ENCODE data around the gene GTPBP8.
"Not testable (repeated sequence)": the region's sequence is repeated elsewhere in the genome, so short reads cannot be mapped to it uniquely, and the experiment has no call there.

The GTPBP8 gene

DNA sequence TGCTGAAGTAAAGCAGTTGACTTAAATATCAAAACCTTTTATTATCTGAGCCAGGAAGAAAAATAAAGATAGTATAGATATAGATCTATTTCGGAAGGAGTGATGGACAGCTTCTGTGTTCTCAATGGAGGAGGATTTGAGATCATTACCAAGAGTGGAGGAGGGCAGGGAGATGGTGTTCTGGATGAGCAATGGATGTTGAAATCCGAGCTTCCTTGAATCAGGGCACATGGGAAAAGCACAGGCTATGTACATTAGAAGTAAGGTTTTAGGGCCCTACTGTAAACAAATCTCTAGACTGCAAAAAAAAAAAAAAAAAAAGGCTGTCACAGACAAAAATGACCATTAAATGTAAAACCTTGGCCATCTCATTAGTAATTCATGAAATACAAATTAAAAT is 43.2 kb downstream of the GTPBP8 start:
- Histone ChIP-seq H3K4me1 (ENCODE audit: control insufficient read depth, insufficient read depth, low read length) (no peaks in the 10 kb centered on the region), H3K27ac (ENCODE audit: low read depth, low read length) (no peak overlapping the region), H3K36me3 (ENCODE audit: control insufficient read depth, insufficient read depth, low read length) (no peaks in the 10 kb centered on the region), H3K9me3 (ENCODE audit: control insufficient read depth, insufficient read depth, low read depth, low read length) (no peaks in the 10 kb centered on the region), H3K9ac (ENCODE audit: low read length) (no peak overlapping the region), H3K4me3 (ENCODE audit: low read depth, low read length) (no peak overlapping the region), H3K27me3 (ENCODE audit: control insufficient read depth, insufficient read depth, low read length) (no peaks in the 10 kb centered on the region)

- Histone ChIP-seq H3K4me3 (ENCODE audit: low read depth, low read length) (no peak overlapping the region), H3K4me1 (ENCODE audit: control insufficient read depth, insufficient read depth, low read length) (no peaks in the 10 kb centered on the region), H3K9ac (ENCODE audit: low read length) (no peak overlapping the region), H3K36me3 (ENCODE audit: control insufficient read depth, insufficient read depth, low read length) (no peaks in the 10 kb centered on the region), H3K27me3 (ENCODE audit: control insufficient read depth, insufficient read depth, low read length) (no peaks in the 10 kb centered on the region), H3K27ac (ENCODE audit: low read depth, low read length) (no peak overlapping the region), H3K9me3 (ENCODE audit: control insufficient read depth, insufficient read depth, low read depth, low read length) (no peaks in the 10 kb centered on the region)
Observed at GRCh38 chr3:113035387-113035982, 44.7 kb downstream of the GTPBP8 start.

DNA sequence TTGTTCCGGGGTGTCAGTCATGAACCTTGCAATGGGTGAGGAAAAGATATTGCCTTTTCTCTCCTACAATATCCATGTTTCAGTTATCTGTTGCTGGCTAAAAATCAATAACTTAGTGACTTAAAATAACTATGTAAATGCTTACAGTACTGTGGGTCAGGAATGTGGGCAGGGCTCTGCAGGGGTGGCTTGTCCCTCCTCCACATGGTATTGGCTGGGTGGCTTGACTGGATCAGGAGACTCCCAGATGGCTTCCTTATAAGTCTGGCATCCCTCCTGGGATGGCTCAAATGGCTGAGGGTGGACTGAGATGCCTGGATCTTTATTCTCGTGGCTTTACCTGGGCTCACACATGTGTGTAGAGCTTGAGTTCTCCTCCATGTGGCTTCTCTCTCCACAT is 47.5 kb downstream of the GTPBP8 start:
- Histone ChIP-seq H3K27ac (ENCODE audit: low read depth, low read length) (no peak overlapping the region), H3K9ac (ENCODE audit: low read length) (no peak overlapping the region), H3K36me3 (ENCODE audit: control insufficient read depth, insufficient read depth, low read length) (no peaks in the 10 kb centered on the region), H3K4me3 (ENCODE audit: low read depth, low read length) (no peak overlapping the region), H3K4me1 (ENCODE audit: control insufficient read depth, insufficient read depth, low read length) (no peaks in the 10 kb centered on the region), H3K9me3 (ENCODE audit: control insufficient read depth, insufficient read depth, low read depth, low read length) (no peaks in the 10 kb centered on the region), H3K27me3 (ENCODE audit: control insufficient read depth, insufficient read depth, low read length) (no peaks in the 10 kb centered on the region)

- H3K27ac ChIP-seq (ENCODE audit: low read depth, low read length): no peak overlapping the region
Observed at GRCh38 chr3:113039546-113039945, 48.8 kb downstream of the GTPBP8 start.

GRCh38 chr3:113040231-113040630 is 49.4 kb downstream of the GTPBP8 start:
- Histone ChIP-seq H3K9me3 (ENCODE audit: control insufficient read depth, insufficient read depth, low read depth, low read length) (peaks cover 6% of the 10 kb centered on the region), H3K4me3 (ENCODE audit: low read depth, low read length) (no peak overlapping the region), H3K36me3 (ENCODE audit: control insufficient read depth, insufficient read depth, low read length) (no peaks in the 10 kb centered on the region), H3K4me1 (ENCODE audit: control insufficient read depth, insufficient read depth, low read length) (no peaks in the 10 kb centered on the region), H3K9ac (ENCODE audit: low read length) (no peak overlapping the region), H3K27ac (ENCODE audit: low read depth, low read length) (no peak overlapping the region), H3K27me3 (ENCODE audit: control insufficient read depth, insufficient read depth, low read length) (no peaks in the 10 kb centered on the region)

More at GRCh38 chr3:113039546-113039945, 48.8 kb downstream of the GTPBP8 start:
- Histone ChIP-seq H3K9me3 (ENCODE audit: control insufficient read depth, insufficient read depth, low read depth, low read length) (no peaks in the 10 kb centered on the region), H3K36me3 (ENCODE audit: control insufficient read depth, insufficient read depth, low read length) (no peaks in the 10 kb centered on the region), H3K4me1 (ENCODE audit: control insufficient read depth, insufficient read depth, low read length) (no peaks in the 10 kb centered on the region), H3K4me3 (ENCODE audit: low read depth, low read length) (no peak overlapping the region), H3K27me3 (ENCODE audit: control insufficient read depth, insufficient read depth, low read length) (no peaks in the 10 kb centered on the region), H3K9ac (ENCODE audit: low read length) (no peak overlapping the region)

GRCh38 chr3:113043686-113044085 is 52.9 kb downstream of the GTPBP8 start:
- no peak overlapping the region for H3K9ac ChIP-seq (ENCODE audit: low read length)
- H3K4me3 ChIP-seq (ENCODE audit: low read depth, low read length): no peak overlapping the region
- peaks cover 13% of the 10 kb centered on the region for H3K9me3 ChIP-seq (ENCODE audit: control insufficient read depth, insufficient read depth, low read depth, low read length)
- H3K27me3 ChIP-seq (ENCODE audit: control insufficient read depth, insufficient read depth, low read length): no peaks in the 10 kb centered on the region
- no peak overlapping the region for H3K27ac ChIP-seq (ENCODE audit: low read depth, low read length)
- no peaks in the 10 kb centered on the region for H3K36me3 ChIP-seq (ENCODE audit: control insufficient read depth, insufficient read depth, low read length)
- H3K4me1 ChIP-seq (ENCODE audit: control insufficient read depth, insufficient read depth, low read length): no peaks in the 10 kb centered on the region

DNA sequence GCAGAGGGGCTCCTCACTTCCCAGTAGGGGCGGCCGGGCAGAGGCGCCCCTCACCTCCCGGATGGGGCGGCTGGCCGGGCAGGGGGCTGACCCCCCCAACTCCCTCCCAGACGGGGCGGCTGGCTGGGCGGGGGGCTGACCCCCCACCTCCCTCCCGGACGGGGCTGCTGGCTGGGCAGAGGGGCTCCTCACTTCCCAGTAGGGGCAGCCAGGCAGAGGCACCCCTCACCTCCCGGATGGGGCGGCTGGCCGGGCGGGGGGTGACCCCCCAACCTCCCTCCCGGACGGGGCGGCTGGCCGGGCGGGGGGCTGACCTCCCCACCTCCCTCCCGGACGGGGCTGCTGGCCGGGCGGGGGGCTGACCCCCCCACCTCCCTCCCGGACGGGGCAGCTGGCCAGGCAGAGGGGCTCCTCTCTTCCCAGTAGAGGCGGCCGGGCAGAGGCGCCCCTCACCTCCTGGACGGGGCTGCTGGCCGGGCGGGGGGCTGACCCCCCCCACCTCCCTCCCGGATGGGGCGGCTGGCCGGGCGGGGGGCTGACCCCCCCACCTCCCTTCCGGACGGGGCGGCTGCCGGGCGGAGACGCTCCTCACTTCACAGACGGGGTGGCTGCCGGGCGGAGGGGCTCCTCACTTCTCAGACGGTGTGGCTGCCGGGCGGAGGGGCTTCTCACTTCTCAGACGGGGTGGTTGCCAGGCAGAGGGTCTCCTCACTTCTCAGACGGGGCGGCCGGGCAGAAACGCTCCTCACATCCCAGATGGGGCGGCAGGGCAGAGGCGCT is 55.6 kb downstream of the GTPBP8 start:
- not testable (repeated sequence) for H3K4me1 ChIP-seq (ENCODE audit: control insufficient read depth, insufficient read depth, low read length); H3K27me3 ChIP-seq (ENCODE audit: control insufficient read depth, insufficient read depth, low read length); H3K27ac ChIP-seq (ENCODE audit: low read depth, low read length); H3K9ac ChIP-seq (ENCODE audit: low read length); H3K36me3 ChIP-seq (ENCODE audit: control insufficient read depth, insufficient read depth, low read length); H3K4me3 ChIP-seq (ENCODE audit: low read depth, low read length)
- H3K9me3 ChIP-seq (ENCODE audit: control insufficient read depth, insufficient read depth, low read depth, low read length): peaks cover 13% of the 10 kb centered on the region

- H3K9ac ChIP-seq (ENCODE audit: low read length): no peak overlapping the region
- H3K27me3 ChIP-seq (ENCODE audit: control insufficient read depth, insufficient read depth, low read length): peaks cover 9% of the 10 kb centered on the region
- peaks cover 8% of the 10 kb centered on the region; the same call in 1 of the 2 replicates for H3K4me1 ChIP-seq (ENCODE audit: control insufficient read depth, insufficient read depth, low read length)
- H3K27ac ChIP-seq (ENCODE audit: low read depth, low read length): no peak overlapping the region
- no peak overlapping the region for H3K4me3 ChIP-seq (ENCODE audit: low read depth, low read length)
- H3K36me3 ChIP-seq (ENCODE audit: control insufficient read depth, insufficient read depth, low read length): no peaks in the 10 kb centered on the region
- H3K9me3 ChIP-seq (ENCODE audit: control insufficient read depth, insufficient read depth, low read depth, low read length): peaks cover 5% of the 10 kb centered on the region; the same call in 1 of the 2 replicates
Observed at GRCh38 chr3:113051302-113051711, 60.5 kb downstream of the GTPBP8 start.
